Measurements from ENCODE around the gene GCNT3.

Gene GCNT3

DNA sequence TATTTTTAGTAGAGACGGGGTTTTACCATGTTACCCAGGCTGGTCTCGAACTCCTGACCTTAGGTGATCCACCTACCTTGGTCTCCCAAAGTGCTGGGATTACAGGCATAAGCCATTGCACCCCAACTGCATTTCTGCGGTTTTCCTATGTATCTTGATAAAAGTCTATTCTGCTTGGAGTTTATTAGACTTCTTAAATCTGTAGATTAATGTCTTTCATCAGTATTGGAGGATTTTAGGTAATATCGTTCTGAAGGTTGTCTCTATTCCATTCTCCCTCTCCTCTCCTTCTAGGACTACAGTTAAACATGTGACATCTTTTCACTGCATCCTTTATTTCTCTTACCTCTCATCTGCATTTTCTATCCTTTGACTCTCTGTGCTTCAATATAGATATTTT, 46.3 kb upstream of the GCNT3 start:
- ChIA-PET CTCF (interaction anchor here (0.5 to 0.7 kb wide), 2 partner anchors 16 to 227 kb away, joined by 3 read pairs; no protein-coding TSS in a partner anchor), POLR2A (no interaction called here)
- Histone ChIP-seq H3K27ac (ENCODE audit: extremely low read depth, low read depth, low read length) (no peak overlapping the region), H3K9me3 (ENCODE audit: control insufficient read depth, insufficient read depth, low read depth, low read length) (no peaks in the 10 kb centered on the region), H3K4me3 (ENCODE audit: low read depth, low read length) (no peak overlapping the region), H3K4me1 (ENCODE audit: control insufficient read depth, insufficient read depth, low read length) (no peaks in the 10 kb centered on the region), H3K36me3 (ENCODE audit: control insufficient read depth in 2 of 2, insufficient read depth in 1 of 2, low read length in 2 of 2) (no peaks in the 10 kb centered on the region)
- peak; percentile 99 for TF ChIP-seq ZNF558 (tag by site-specific recombination; IDR thresholded peaks at IDR 0.05)
- TF ChIP-seq, protein P1, sequence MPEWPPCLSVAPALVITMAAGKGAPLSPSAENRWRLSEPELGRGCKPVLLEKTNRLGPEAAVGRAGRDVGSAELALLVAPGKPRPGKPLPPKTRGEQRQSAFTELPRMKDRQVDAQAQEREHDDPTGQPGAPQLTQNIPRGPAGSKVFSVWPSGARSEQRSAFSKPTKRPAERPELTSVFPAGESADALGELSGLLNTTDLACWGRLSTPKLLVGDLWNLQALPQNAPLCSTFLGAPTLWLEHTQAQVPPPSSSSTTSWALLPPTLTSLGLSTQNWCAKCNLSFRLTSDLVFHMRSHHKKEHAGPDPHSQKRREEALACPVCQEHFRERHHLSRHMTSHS (tag by site-specific recombination; IDR thresholded peaks at IDR 0.05): no peak

DNA sequence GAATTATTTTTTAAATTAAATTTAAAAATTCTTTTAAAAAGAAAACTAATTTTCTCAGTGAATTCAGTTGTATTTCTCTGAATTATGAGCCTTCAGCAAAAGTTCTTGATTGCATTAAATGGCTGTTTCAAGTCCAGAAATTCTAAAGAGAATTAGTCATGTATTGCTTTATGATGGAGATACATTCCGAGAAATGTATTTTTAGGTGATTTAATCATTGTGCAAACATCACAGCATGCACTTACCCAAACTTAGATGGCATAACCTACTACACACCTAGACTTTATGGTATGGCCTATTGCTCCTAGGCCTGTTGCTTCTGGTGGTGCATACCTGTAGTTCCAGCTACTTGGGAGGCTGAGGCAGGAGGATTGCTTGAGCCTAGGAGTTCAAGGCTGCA, 44.3 kb upstream of the GCNT3 start:
- ChIA-PET CTCF (no interaction called here), POLR2A (no interaction called here)
- H3K4me3 ChIP-seq (ENCODE audit: low read depth, low read length): no peak overlapping the region
- H3K4me1 ChIP-seq (ENCODE audit: control insufficient read depth, insufficient read depth, low read length): no peaks in the 10 kb centered on the region
- no peak for TF ChIP-seq ZNF2 (tag by site-specific recombination; IDR thresholded peaks at IDR 0.05)
- no peak for TF ChIP-seq KLF7 (tag by site-specific recombination; IDR thresholded peaks at IDR 0.05; ENCODE audit: borderline replicate concordance)
- H3K9me3 ChIP-seq (ENCODE audit: control insufficient read depth, insufficient read depth, low read depth, low read length): no peaks in the 10 kb centered on the region
- no peaks in the 10 kb centered on the region for H3K36me3 ChIP-seq (ENCODE audit: control insufficient read depth in 2 of 2, insufficient read depth in 1 of 2, low read length in 2 of 2)
- H3K27ac ChIP-seq (ENCODE audit: extremely low read depth, low read depth, low read length): no peak overlapping the region

DNA sequence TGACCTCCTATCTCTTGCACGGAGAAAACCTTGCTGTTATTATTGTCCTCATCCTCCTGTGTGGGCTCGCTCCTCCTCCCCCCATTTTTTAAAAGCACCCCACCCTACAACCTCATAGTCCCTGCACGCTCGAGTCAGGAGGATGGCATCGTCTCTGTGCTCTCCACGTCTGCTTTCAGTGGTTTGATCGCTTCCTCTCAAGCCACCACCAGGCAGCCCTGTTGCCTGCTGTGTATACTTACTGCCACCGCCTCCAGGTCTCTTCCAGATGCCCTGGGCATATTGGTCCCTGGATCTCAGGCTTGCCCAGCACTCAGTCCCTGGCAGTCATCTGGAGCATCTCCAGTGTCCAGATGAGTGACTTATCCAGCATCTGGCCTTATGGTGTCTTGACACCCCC, 42.1 kb upstream of the GCNT3 start:
- Histone ChIP-seq H3K36me3 (ENCODE audit: control insufficient read depth in 2 of 2, insufficient read depth in 1 of 2, low read length in 2 of 2) (no peaks in the 10 kb centered on the region), H3K4me1 (ENCODE audit: control insufficient read depth, insufficient read depth, low read length) (no peaks in the 10 kb centered on the region), H3K4me3 (ENCODE audit: low read depth, low read length) (no peak overlapping the region), H3K27ac (ENCODE audit: extremely low read depth, low read depth, low read length) (no peak overlapping the region), H3K9me3 (ENCODE audit: control insufficient read depth, insufficient read depth, low read depth, low read length) (no peaks in the 10 kb centered on the region)
- no peak for TF ChIP-seq ZNF555 (tag by site-specific recombination; conservative IDR thresholded peaks at IDR 0.05)
- no peak for TF ChIP-seq REPIN1 (tag by site-specific recombination; IDR thresholded peaks at IDR 0.05; ENCODE audit: low read depth)
- TF ChIP-seq, protein P2, sequence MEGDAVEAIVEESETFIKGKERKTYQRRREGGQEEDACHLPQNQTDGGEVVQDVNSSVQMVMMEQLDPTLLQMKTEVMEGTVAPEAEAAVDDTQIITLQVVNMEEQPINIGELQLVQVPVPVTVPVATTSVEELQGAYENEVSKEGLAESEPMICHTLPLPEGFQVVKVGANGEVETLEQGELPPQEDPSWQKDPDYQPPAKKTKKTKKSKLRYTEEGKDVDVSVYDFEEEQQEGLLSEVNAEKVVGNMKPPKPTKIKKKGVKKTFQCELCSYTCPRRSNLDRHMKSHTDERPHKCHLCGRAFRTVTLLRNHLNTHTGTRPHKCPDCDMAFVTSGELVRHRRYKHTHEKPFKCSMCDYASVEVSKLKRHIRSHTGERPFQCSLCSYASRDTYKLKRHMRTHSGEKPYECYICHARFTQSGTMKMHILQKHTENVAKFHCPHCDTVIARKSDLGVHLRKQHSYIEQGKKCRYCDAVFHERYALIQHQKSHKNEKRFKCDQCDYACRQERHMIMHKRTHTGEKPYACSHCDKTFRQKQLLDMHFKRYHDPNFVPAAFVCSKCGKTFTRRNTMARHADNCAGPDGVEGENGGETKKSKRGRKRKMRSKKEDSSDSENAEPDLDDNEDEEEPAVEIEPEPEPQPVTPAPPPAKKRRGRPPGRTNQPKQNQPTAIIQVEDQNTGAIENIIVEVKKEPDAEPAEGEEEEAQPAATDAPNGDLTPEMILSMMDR (tag by site-specific recombination; IDR thresholded peaks at IDR 0.05): no peak
- TF ChIP-seq ZFP69B (tag by site-specific recombination; IDR thresholded peaks at IDR 0.05): no peak
- TF ChIP-seq ZNF76 (tag by site-specific recombination; IDR thresholded peaks at IDR 0.05; ENCODE audit: borderline replicate concordance, low read depth): no peak
- TF ChIP-seq ZNF211 (tag by site-specific recombination; IDR thresholded peaks at IDR 0.05; ENCODE audit: low read depth): no peak
- TF ChIP-seq ZNF561 (tag by site-specific recombination; IDR thresholded peaks at IDR 0.05; ENCODE audit: borderline replicate concordance): no peak
- TF ChIP-seq ZNF112 (tag by site-specific recombination; IDR thresholded peaks at IDR 0.05): no peak
- TF ChIP-seq HOXC10 (CRISPR knock-in tag; IDR thresholded peaks at IDR 0.05): no peak
- TF ChIP-seq ZNF777 (tag by site-specific recombination; IDR thresholded peaks at IDR 0.05; ENCODE audit: borderline replicate concordance): no peak
- TF ChIP-seq ZNF530 (tag by site-specific recombination; IDR thresholded peaks at IDR 0.05; ENCODE audit: low read depth): no peak
- no peak for TF ChIP-seq ZNF792 (tag by site-specific recombination; IDR thresholded peaks at IDR 0.05)
- TF ChIP-seq ZNF560 (tag by site-specific recombination; IDR thresholded peaks at IDR 0.05; ENCODE audit: borderline replicate concordance): no peak
- TF ChIP-seq ZNF16 (tag by site-specific recombination; IDR thresholded peaks at IDR 0.05; ENCODE audit: low read depth): no peak
- no peak for TF ChIP-seq SCRT2 (tag by site-specific recombination; IDR thresholded peaks at IDR 0.05)
- TF ChIP-seq ZFP37 (tag by site-specific recombination; IDR thresholded peaks at IDR 0.05): no peak
- TF ChIP-seq ZNF292 (tag by site-specific recombination; IDR thresholded peaks at IDR 0.05; ENCODE audit: borderline replicate concordance, low read depth): no peak
- CTCF ChIA-PET: no interaction called here
- POLR2A ChIA-PET: no interaction called here

Measured in HEK293 (cell line).